GM12872 (cell line): ENCODE measurements around the gene DCHS1.

ENCODE experiments used
- CTCF ChIP-seq: IDR thresholded peaks from 3 replicates; pipeline ENCODE4 v1.5.1; 2011; ENCODE audit warnings: low read depth, mild to moderate bottlenecking, low read length, moderate library complexity; ENCODE audit not compliant: insufficient read depth

DCHS1 gene

GRCh38 chr11:6686006-6686405 lies 30.4 kb upstream of the DCHS1 start:
- TF ChIP-seq CTCF, result no peak

- peak; percentile 75 for TF ChIP-seq CTCF
Measured at GRCh38 chr11:6682936-6683861, 27.6 kb upstream of the DCHS1 start, which contains the start of gene MRPL17. Gene MRPL17 (minus strand): TSS chr11:6683340. CDS start chr11:6683296, 44 bp downstream.

- TF ChIP-seq CTCF, result no peak
Measured at GRCh38 chr11:6682591-6682935, 27.0 kb upstream of the DCHS1 start.

- no peak for TF ChIP-seq CTCF
Measured at GRCh38 chr11:6681949-6682348, 26.3 kb upstream of the DCHS1 start.

- no peak for TF ChIP-seq CTCF
Measured at GRCh38 chr11:6681505-6681904, 25.9 kb upstream of the DCHS1 start.

GRCh38 chr11:6677018-6677417 lies 21.4 kb upstream of the DCHS1 start:
- no peak for TF ChIP-seq CTCF

- TF ChIP-seq CTCF, result no peak
Measured at GRCh38 chr11:6674862-6675261, 19.3 kb upstream of the DCHS1 start.
